Left forelimb (tissue), 1 donor: ENCODE measurements around the gene FAM3A.

ENCODE experiments used
- DNase-seq: peaks from one replicate; pipeline ENCODE4 v3.0.0-alpha.2; 2018; ENCODE audit warnings: low spot score

The FAM3A gene

GRCh38 chrX:154458954-154459778, 56.9 kb downstream of the FAM3A start:
- no peak for DNase-seq

GRCh38 chrX:154458116-154458953, 57.7 kb downstream of the FAM3A start, which contains the start of gene PLXNA3:
TSS of gene PLXNA3 (plus strand) at chrX:154458281. CDS start at chrX:154460184, 1,903 bp downstream.
- peak; percentile 70 for DNase-seq

GRCh38 chrX:154457491-154458115, 58.4 kb downstream of the FAM3A start:
- no peak for DNase-seq
